H9 (cell line): ENCODE measurements around the gene CERS6. TPM values are rescaled to one million over a fixed set of nuclear protein-coding genes. Genes with fewer than 3 reads are reported as not detected.

Experiments used
- DNase-seq: peaks from one replicate; pipeline ENCODE4 v3.0.0-alpha.2; 2017
- H2AFZ ChIP-seq: one replicate; pipeline ENCODE4 v1.6.1; 2013; ENCODE audit warnings: mild to moderate bottlenecking, low read length, control low read depth, moderate library complexity
- H2AK5ac ChIP-seq: 2 replicates; pipeline ENCODE4 v1.6.1; 2013; ENCODE audit warnings: low read length, control low read depth, mixed read lengths; ENCODE audit not compliant: insufficient read length
- H2BK120ac ChIP-seq: one replicate; pipeline ENCODE4 v1.6.1; 2013; ENCODE audit warnings: low read depth, mild to moderate bottlenecking, low read length, control low read depth, inconsistent platforms; ENCODE audit not compliant: poor library complexity, severe bottlenecking
- H2BK12ac ChIP-seq: 2 replicates; pipeline ENCODE4 v1.6.1; 2013; ENCODE audit warnings: low read length, control low read depth, mixed read lengths, low read depth; ENCODE audit not compliant: insufficient read length
- H2BK15ac ChIP-seq: 2 replicates; pipeline ENCODE4 v1.6.1; 2013; ENCODE audit warnings: low read depth, low read length, control low read depth
- H2BK20ac ChIP-seq: one replicate; pipeline ENCODE4 v1.6.1; 2013; ENCODE audit warnings: low read depth, mild to moderate bottlenecking, low read length, control low read depth, inconsistent platforms; ENCODE audit not compliant: poor library complexity, severe bottlenecking
- H2BK5ac ChIP-seq: 2 replicates; pipeline ENCODE4 v1.6.1; 2013; ENCODE audit warnings: low read length, control low read depth, mixed read lengths; ENCODE audit not compliant: insufficient read length
- H3K14ac ChIP-seq: 2 replicates; pipeline ENCODE4 v1.6.1; 2013; ENCODE audit warnings: low read length, control low read depth; ENCODE audit not compliant: insufficient read depth
- H3K18ac ChIP-seq: 2 replicates; pipeline ENCODE4 v1.6.1; 2013; ENCODE audit warnings: low read depth, mild to moderate bottlenecking, mixed read lengths, low read length, control low read depth; ENCODE audit not compliant: insufficient read length
- H3K23ac ChIP-seq: 2 replicates; pipeline ENCODE4 v1.6.1; 2013; ENCODE audit warnings: low read length, control low read depth, mixed read lengths, low read depth; ENCODE audit not compliant: insufficient read length
- H3K23me2 ChIP-seq: 2 replicates; pipeline ENCODE4 v1.6.1; 2013; ENCODE audit warnings: low read depth, mild to moderate bottlenecking, mixed read lengths, low read length, control low read depth; ENCODE audit not compliant: insufficient read length, poor library complexity, severe bottlenecking
- H3K27ac ChIP-seq: 2 replicates; pipeline ENCODE4 v1.5.1; 2013; ENCODE audit warnings: low read length, control low read depth, mixed read lengths, low read depth; ENCODE audit not compliant: insufficient read length
- H3K27me3 ChIP-seq: 2 replicates; pipeline ENCODE4 v1.6.1; 2013; ENCODE audit warnings: low read length, control low read depth, inconsistent platforms; ENCODE audit not compliant: insufficient read depth
- H3K4ac ChIP-seq: 2 replicates; pipeline ENCODE4 v1.6.1; 2013; ENCODE audit warnings: low read depth, mild to moderate bottlenecking, control low read depth, inconsistent platforms, low read length, moderate library complexity
- H3K4me1 ChIP-seq: 2 replicates; pipeline ENCODE4 v1.6.1; 2013; ENCODE audit warnings: low read length, control low read depth, inconsistent platforms; ENCODE audit not compliant: insufficient read depth
- H3K4me2 ChIP-seq: 2 replicates; pipeline ENCODE4 v1.6.1; 2013; ENCODE audit warnings: low read length, control low read depth, mixed read lengths; ENCODE audit not compliant: insufficient read length, insufficient read depth
- H3K56ac ChIP-seq: 2 replicates; pipeline ENCODE4 v1.6.1; 2013; ENCODE audit warnings: low read depth, mild to moderate bottlenecking, mixed read lengths, low read length, control low read depth; ENCODE audit not compliant: insufficient read length
- H3K79me1 ChIP-seq: 2 replicates; pipeline ENCODE4 v1.6.1; 2013; ENCODE audit warnings: low read depth, mild to moderate bottlenecking, moderate library complexity, low read length, control low read depth, inconsistent platforms; ENCODE audit not compliant: insufficient read depth, poor library complexity, severe bottlenecking
- H3K79me2 ChIP-seq: 2 replicates; pipeline ENCODE4 v1.6.1; 2013; ENCODE audit warnings: low read length, control low read depth, inconsistent platforms; ENCODE audit not compliant: insufficient read depth
- H3K9ac ChIP-seq: 2 replicates; pipeline ENCODE4 v1.6.1; 2013; ENCODE audit warnings: low read length, control low read depth, mixed read lengths; ENCODE audit not compliant: insufficient read length; ENCODE audit errors: extremely low read depth
- H3K9me3 ChIP-seq: one replicate; pipeline ENCODE4 v1.6.1; 2013; ENCODE audit warnings: low read depth, low read length, inconsistent platforms; ENCODE audit not compliant: control insufficient read depth
- H3T11ph ChIP-seq: one replicate; pipeline ENCODE4 v1.6.1; 2013; ENCODE audit warnings: mild to moderate bottlenecking, low read length, control low read depth, inconsistent platforms
- H4K20me1 ChIP-seq: one replicate; pipeline ENCODE4 v1.6.1; 2013; ENCODE audit not compliant: control insufficient read depth, insufficient read length, insufficient read depth
- H4K5ac ChIP-seq: 2 replicates; pipeline ENCODE4 v1.6.1; 2013; ENCODE audit warnings: low read depth, mild to moderate bottlenecking, mixed read lengths, low read length, control low read depth; ENCODE audit not compliant: insufficient read length
- H4K8ac ChIP-seq: replicated peaks from 2 replicates; pipeline ENCODE4 v1.6.1; 2013; ENCODE audit warnings: low read length, control low read depth, mixed read lengths, low read depth; ENCODE audit not compliant: insufficient read length
- H4K91ac ChIP-seq: 2 replicates; pipeline ENCODE4 v1.6.1; 2013; ENCODE audit warnings: low read depth, mild to moderate bottlenecking, moderate library complexity, mixed read lengths, low read length, control low read depth; ENCODE audit not compliant: insufficient read length
- H3K27ac Mint-ChIP-seq, 3 experiments: 2 replicates in 2 of 3; 3 replicates in 1 of 3; pipeline ENCODE4 v1.8.0; 2020 to 2021; ENCODE audit warnings: mixed read lengths in 3 of 3, mild to moderate bottlenecking in 1 of 3, moderate library complexity in 1 of 3
- H3K27me3 Mint-ChIP-seq: 2 replicates; pipeline ENCODE4 v1.8.0; 2021; ENCODE audit warnings: low read depth, mild to moderate bottlenecking, moderate library complexity, mixed read lengths
- H3K36me3 Mint-ChIP-seq, 3 experiments: 2 replicates in 2 of 3; 3 replicates in 1 of 3; pipeline ENCODE4 v1.8.0; 2020 to 2021; ENCODE audit warnings: low read depth in 3 of 3, mixed read lengths in 3 of 3; ENCODE audit not compliant: insufficient read depth in 1 of 3
- H3K4me1 Mint-ChIP-seq, 2 experiments: 2 replicates each; pipeline ENCODE4 v1.8.0; 2020; ENCODE audit warnings: mixed read lengths in 2 of 2
- H3K4me3 Mint-ChIP-seq, 2 experiments: 2 replicates in 1 of 2; 3 replicates in 1 of 2; pipeline ENCODE4 v1.8.0; 2020 to 2021; ENCODE audit warnings: mild to moderate bottlenecking in 2 of 2, mixed read lengths in 2 of 2, moderate library complexity in 1 of 2
- H3K9me3 Mint-ChIP-seq, 2 experiments: 2 replicates in 1 of 2; 3 replicates in 1 of 2; pipeline ENCODE4 v1.8.0; 2020; ENCODE audit warnings: mild to moderate bottlenecking in 2 of 2, mixed read lengths in 2 of 2, moderate library complexity in 1 of 2
- WGBS: extraction: QIAGEN DNeasy Blood & Tissue Kit; methylation state at CpG from one replicate; pipeline ENCODE4 v1.1.7; 2013; ENCODE audit warnings: missing lambda C conversion rate, low lambda C conversion rate, mixed read lengths; ENCODE audit not compliant: insufficient read length; ENCODE audit errors: extremely low coverage; 5-methylcytosine and 5-hydroxymethylcytosine counted together
- total RNA-seq: library from RNA; stranded (reverse); gene quantifications from 2 replicates; pipeline ENCODE4 v1.2.1, GENCODE V29; 2021
- TF ChIP-seq, protein P1 (sequence below): fragments of 200-600 bp; sonication (generic); conservative IDR thresholded peaks from 3 replicates; pipeline ENCODE4 v1.8.0; 2021; ENCODE audit warnings: antibody characterized with exemption, mild to moderate bottlenecking

CERS6 gene
- total RNA-seq, 1 experiment from 2014 or later = 17.7 TPM

DNA sequence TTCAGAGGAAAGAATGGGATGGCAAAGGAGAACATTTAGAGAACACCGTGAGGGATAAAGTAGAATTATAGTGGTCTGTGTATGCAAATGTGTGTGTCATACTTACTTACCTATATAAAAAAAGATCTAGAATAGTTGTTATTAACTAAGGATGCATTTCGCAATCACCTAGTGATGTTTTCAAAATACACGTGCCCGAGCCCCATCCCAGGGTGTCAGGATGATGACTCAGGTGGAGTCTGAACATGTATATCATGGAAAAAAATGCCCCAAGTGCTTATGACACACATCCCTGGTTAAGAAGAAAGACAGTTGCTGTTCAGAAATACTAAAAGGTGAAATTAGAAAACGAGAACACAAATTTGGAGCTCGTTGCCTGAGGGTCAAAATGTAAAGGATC, 109.0 kb downstream of the CERS6 start:
- no peak overlapping the region for H2BK5ac ChIP-seq
- H4K8ac ChIP-seq = no peak overlapping the region
- no peak overlapping the region for H2BK12ac ChIP-seq
- no peak overlapping the region for H3K4ac ChIP-seq
- Mint-ChIP-seq H3K27ac (peak overlapping the region in 1 of 3 experiments; percentile 41; a peak in 2 of 7 replicates), H3K9me3 (no peaks in the 10 kb centered on the region), H3K4me1 (peaks cover 10 to 13% of the 10 kb centered on the region in 2 experiments), H3K36me3 (peaks cover 8 to 13% (median 12%) of the 10 kb centered on the region in 3 experiments; a peak in 6 of 7 replicates), H3K4me3 (no peak overlapping the region), H3K27me3 (no peaks in the 10 kb centered on the region)
- DNase-seq = no peak
- H3K14ac ChIP-seq = no peak overlapping the region
- no peak overlapping the region for H2AFZ ChIP-seq
- no peaks in the 10 kb centered on the region for H4K20me1 ChIP-seq
- H3K79me2 ChIP-seq = no peaks in the 10 kb centered on the region
- no peak overlapping the region for H4K91ac ChIP-seq
- no peak overlapping the region for H2BK120ac ChIP-seq
- H3K27me3 ChIP-seq = no peaks in the 10 kb centered on the region
- H2AK5ac ChIP-seq = no peak overlapping the region
- no peak overlapping the region for H3K23ac ChIP-seq
- no peak overlapping the region for H3K27ac ChIP-seq
- H3K9ac ChIP-seq = no peak overlapping the region
- no CpG with 5 or more reads among the region's 6 CpGs for WGBS
- H4K5ac ChIP-seq = no peak overlapping the region
- peaks cover 3% of the 10 kb centered on the region; the same call in 1 of the 2 replicates for H3K4me1 ChIP-seq
- TF ChIP-seq, protein P1, sequence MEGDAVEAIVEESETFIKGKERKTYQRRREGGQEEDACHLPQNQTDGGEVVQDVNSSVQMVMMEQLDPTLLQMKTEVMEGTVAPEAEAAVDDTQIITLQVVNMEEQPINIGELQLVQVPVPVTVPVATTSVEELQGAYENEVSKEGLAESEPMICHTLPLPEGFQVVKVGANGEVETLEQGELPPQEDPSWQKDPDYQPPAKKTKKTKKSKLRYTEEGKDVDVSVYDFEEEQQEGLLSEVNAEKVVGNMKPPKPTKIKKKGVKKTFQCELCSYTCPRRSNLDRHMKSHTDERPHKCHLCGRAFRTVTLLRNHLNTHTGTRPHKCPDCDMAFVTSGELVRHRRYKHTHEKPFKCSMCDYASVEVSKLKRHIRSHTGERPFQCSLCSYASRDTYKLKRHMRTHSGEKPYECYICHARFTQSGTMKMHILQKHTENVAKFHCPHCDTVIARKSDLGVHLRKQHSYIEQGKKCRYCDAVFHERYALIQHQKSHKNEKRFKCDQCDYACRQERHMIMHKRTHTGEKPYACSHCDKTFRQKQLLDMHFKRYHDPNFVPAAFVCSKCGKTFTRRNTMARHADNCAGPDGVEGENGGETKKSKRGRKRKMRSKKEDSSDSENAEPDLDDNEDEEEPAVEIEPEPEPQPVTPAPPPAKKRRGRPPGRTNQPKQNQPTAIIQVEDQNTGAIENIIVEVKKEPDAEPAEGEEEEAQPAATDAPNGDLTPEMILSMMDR = no peak
- H3K4me2 ChIP-seq = no peak overlapping the region
- H3K79me1 ChIP-seq = no peaks in the 10 kb centered on the region
- no peak overlapping the region for H2BK15ac ChIP-seq
- no peaks in the 10 kb centered on the region for H3K9me3 ChIP-seq
- no peak overlapping the region for H3K56ac ChIP-seq
- H3K18ac ChIP-seq = no peak overlapping the region
- no peak overlapping the region for H3T11ph ChIP-seq
- no peaks in the 10 kb centered on the region for H3K23me2 ChIP-seq
- H2BK20ac ChIP-seq = no peak overlapping the region
